Measurements from ENCODE around the gene ZNF493.

The ZNF493 gene

GRCh38 chr19:21396893-21397572 is at the start of gene ZNF493:
TSS of gene ZNF493 (plus strand) at chr19:21397133. CDS start at chr19:21397238, 105 bp downstream.
- peak; percentile 92 for DNase-seq

DNA sequence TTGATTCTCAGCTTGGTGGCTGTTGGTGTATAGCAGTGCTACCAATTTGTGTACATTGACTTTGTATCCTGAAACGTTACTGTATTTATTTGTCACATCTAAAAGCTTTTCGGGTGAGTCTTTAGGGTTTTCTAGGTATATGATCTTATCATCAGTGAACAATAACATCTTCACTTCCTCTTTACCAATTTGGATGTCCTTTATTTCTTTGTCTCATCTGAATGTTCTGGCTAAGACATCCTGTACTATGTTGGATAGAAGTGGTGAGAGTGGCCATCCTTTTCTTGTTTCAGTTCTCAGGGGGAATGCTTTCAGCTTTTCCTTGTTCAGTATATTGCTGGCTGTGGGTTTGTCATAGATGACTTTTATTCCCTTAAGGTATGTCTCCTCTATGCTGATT is 44.1 kb upstream of the ZNF493 start:
- DNase-seq, result no peak

DNA sequence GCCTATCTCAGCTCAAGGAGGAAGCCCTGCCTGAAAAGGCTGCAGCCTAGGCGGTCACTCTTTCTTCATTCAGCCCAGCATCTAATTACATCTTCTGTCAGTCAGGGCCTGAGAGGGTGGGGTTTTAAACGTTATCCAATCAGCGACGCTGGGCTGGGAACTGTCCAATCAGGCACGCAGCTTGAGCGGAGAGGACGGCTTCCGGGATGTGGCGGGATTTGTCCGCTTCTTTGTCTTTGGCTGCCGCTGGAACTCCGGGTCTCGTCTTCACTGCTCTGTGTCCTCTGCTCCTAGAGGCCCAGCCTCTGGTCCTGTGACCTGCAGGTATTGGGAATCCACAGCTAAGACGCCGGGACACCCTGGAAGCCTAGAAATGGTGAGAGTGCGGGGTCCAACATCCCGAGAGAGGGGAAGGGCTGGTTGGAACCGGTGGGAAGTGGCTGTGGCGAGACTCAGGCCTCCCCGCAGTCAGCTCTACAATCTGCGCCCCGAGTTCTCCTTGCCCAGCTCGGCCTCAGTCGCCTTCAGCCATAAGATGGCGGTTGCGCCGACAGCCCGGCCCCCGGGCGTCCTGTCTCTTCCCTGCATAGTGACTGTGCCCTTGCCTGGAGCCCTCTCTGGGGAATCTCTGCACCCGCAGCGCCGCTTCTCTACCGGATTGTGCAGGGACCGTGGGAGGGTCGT is 38.0 kb upstream of the ZNF493 start, which contains the start of gene ZNF738:
ZNF738 (plus strand) TSS at position 233 of the 684 bp plus-strand sequence; CDS start at position 374, 141 bp downstream.
- DNase-seq, result peak; percentile 96

DNA sequence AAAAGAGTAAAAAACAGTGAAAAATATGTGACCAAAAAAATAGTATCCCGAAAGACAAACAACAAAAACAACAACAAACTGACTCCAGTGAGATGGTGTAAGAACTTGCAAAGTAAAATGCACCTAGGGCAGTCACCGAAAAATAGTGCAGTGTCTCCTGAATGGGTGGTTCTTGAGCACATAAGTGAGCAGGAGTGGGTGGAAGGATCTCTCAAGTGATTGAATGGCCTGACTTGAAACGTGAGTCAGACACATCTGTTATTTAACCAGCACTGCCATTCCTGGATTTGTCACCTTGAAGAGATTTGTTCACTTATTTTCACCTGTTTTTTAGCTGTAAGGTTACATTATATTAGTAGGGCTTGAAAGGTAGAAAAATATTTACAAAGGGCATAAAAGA is 34.6 kb upstream of the ZNF493 start:
- DNase-seq, result no peak

GRCh38 chr19:21383980-21384582 is 12.9 kb upstream of the ZNF493 start:
- no peak for DNase-seq

GRCh38 chr19:21396121-21396520 is 812 bp upstream of the ZNF493 start:
- no peak for DNase-seq

DNA sequence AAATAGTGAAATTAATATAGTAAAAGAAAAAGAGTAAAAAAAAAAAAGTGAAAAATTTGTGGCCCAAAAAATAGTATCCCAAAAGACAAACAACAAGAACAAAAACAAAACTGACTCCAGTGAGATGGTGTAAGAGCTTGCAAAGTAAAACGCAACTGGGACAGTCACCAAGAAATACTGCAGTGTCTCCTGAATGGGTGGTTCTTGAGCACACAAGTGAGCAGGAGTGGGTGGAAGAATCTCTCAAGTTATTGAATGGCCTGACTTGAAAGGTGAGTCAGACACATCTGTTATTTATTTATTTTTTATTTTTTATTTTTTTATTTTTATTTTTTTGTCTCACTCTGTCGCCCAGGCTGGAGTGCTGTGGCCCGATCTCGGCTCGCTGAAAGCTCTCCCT is 1.9 kb downstream of the ZNF493 start:
- DNase-seq, result no peak

GRCh38 chr19:21402303-21402985 is 5.5 kb downstream of the ZNF493 start:
- no peak for DNase-seq

DNA sequence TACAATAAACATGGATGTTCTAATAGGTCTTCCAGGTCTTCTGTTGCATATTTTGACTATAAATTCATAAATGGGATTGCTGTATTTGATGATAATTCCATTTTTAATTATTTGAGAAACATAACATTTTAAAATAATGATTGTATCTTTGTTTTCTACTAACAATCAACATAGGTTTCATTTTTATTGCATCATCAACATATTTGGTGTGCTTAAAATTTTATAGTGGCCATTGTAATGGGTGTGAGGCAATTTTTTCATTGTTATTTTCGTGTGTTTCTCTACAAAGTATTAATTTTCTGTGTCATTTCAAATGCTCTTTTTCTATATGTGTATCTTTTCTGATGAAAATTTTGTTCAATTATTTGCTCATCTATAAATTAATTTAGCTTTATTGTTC is 13.2 kb downstream of the ZNF493 start:
- no peak for DNase-seq

GRCh38 chr19:21422244-21422643 is 25.3 kb downstream of the ZNF493 start:
- DNase-seq, result no peak

DNA sequence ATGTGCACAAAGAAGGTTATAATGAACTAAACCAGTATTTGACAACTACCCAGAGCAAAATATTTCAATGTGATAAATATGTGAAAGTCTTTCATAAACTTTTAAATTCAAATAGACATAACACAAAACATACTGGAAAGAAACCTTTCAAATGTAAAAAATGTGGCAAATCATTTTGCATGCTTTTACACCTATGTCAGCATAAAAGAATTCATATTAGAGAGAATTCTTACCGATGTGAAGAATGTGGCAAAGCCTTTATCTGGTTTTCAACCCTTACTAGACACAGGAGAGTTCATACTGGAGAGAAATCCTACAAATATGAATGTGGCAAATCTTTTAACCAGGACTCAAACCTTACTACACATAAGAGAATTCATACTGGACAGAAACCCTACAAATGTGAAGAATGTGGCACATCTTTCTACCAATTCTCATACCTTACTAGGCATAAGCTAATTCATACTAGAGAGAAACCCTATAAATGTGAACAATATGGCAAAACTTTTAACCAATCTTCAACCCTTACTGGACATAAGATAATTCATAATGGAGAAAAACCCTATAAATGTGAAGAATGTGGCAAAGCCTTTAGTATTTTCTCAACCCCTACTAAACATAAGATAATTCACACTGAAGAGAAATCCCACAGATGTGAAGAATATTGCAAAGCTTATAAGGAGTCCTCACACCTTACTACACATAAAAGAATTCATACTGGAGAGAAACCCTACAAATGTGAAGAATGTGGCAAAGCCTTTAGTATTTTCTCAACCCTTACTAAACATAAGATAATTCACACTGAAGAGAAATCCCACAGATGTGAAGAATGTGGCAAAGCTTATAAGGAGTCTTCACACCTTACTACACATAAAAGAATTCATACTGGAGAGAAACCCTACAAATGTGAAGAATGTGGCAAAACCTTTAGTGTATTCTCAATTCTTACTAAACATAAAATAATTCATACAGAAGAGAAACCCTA is 26.4 kb downstream of the ZNF493 start:
- no peak for DNase-seq

DNA sequence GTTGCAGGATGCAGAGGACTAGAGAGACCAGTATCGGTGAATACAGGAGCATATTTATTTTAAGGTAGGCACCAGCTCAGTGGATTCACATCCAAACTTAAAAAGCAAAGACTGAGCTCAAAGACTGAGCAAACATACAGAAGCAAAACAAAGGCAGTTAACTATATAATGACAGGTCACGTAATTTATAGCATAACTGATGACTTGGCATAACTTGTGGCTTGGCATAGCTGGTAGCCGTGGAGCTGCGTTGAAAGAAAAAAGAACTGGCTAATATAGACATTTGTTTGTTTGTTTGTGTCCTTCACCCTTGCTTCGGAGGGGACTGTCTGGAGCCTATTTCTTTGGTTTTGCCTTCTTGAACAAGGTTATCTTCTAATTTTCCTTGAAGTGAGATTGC is 33.7 kb downstream of the ZNF493 start:
- DNase-seq, result peak; percentile 7

- no peak for DNase-seq
Observed at GRCh38 chr19:21432590-21432989, 35.7 kb downstream of the ZNF493 start.

DNA sequence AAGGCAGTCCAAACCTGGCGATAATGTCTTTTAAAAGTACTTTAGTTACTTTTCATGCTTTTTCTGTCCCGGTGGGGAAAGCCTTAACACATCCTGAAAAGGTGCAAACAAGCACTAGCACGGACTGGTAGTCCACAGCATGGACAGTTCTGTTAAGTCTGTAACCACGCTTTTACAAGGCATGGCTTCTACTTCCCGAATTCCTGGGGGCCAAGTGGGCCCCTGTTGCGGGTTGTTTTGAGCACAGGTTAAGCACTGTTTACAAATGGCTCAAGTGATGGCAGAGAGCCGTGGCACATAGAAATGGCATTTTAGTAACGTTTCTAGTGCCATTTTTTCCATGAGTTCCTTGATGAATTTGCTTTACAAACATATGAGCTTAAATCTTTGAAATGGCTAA is 37.6 kb downstream of the ZNF493 start:
- DNase-seq, result no peak

GRCh38 chr19:21434967-21435544 is 38.1 kb downstream of the ZNF493 start:
- DNase-seq, result no peak

GRCh38 chr19:21439201-21439751 is 42.3 kb downstream of the ZNF493 start:
- no peak for DNase-seq

GRCh38 chr19:21440321-21440720 is 43.4 kb downstream of the ZNF493 start:
- DNase-seq, result no peak

DNA sequence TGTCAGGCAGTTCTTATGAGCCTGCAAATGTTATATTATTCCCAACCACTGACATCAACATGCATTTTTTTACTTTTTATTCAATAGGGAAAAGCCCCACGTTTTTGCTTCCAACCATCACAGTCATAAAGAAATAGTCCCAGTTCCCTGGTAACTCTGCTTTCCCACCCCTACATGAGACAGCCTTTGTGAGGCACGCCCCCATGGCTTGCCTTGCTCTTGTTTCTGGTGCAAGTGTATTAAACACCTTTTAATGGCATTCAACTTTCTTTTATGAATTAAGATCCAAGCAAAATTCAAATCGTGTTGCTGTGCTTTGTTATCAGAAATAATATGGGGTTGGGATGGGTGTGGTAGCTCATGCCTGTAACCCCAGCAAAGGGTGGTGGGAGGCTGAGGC is 54.3 kb downstream of the ZNF493 start:
- no peak for DNase-seq

DNA sequence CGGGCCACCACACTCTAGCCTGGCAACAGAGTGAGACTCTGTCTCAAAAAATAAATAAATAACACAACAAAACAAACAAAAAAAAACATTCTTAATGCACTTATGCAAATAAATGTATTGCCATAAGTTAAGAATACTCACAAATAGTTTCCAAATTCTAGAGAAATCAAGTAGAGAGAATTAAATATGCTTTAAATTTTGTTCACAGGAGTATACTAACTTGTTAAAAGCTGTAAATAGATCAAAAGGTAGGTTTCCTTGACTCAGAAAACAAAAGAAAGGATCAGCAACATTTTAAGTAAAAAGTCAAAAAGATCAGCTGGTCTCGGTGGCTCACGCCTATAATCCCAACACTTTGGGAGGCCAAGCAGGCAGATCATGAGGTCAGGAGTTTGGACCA is 58.0 kb downstream of the ZNF493 start:
- no peak for DNase-seq

- no peak for DNase-seq
Observed at GRCh38 chr19:21460686-21461085, 63.8 kb downstream of the ZNF493 start.

DNA sequence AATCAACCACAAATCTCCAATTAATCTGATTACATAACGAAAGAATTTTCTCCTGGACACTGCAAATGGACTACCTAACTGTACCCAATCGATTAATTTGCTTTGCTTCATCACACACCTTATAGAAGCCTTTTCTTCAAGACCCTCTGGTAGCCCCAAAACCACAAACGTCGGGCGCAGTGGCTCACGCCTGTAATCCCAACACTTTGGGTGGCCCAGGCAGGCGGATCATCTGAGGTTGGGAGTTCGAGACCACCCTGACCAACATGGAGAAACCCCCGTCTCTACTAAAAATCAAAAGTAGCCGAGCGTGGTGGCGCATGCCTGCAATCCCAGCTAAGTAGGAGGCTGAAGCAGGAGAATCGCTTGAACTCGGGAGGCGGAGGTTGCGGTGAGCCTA is 65.6 kb downstream of the ZNF493 start:
- DNase-seq, result no peak

All from NCI-H1105 (cell line).